ENCODE data around the gene NOX4.

DNA sequence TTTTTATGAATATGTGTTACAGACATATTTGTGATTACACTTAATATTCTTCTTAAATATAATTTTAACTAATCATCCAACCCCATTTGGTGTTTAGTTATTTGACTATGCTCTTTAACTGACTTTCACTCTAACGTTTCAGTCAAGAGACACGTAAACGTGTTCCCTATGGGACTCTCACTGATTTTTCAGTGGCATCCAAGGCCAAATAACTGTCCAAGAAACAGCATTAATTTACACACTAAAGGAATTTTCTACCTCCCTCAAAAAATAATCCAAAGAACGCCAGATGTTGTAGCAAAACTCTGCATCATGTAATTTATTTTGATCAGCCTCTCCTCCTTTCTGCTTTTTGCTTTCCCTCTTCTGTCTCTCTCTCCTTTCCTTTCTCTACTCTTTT, 44.0 kb upstream of the NOX4 start:
- TF ChIP-seq, protein P1, sequence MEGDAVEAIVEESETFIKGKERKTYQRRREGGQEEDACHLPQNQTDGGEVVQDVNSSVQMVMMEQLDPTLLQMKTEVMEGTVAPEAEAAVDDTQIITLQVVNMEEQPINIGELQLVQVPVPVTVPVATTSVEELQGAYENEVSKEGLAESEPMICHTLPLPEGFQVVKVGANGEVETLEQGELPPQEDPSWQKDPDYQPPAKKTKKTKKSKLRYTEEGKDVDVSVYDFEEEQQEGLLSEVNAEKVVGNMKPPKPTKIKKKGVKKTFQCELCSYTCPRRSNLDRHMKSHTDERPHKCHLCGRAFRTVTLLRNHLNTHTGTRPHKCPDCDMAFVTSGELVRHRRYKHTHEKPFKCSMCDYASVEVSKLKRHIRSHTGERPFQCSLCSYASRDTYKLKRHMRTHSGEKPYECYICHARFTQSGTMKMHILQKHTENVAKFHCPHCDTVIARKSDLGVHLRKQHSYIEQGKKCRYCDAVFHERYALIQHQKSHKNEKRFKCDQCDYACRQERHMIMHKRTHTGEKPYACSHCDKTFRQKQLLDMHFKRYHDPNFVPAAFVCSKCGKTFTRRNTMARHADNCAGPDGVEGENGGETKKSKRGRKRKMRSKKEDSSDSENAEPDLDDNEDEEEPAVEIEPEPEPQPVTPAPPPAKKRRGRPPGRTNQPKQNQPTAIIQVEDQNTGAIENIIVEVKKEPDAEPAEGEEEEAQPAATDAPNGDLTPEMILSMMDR (IDR thresholded peaks at IDR 0.05), result no peak
- TF ChIP-seq EZH2 (IDR thresholded peaks at IDR 0.05; ENCODE audit: borderline replicate concordance, insufficient read depth, low read depth, low read length, poor library complexity, severe bottlenecking), result no peak
